Liver (tissue), 9 donors: ENCODE data around the gene IGFALS. TPM values are rescaled to one million over a fixed set of nuclear protein-coding genes. Genes with fewer than 3 reads are reported as not detected.

ENCODE experiments used
- DNase-seq: peaks from one replicate; pipeline ENCODE4 v3.0.0-alpha.2; 2017; ENCODE audit warnings: low spot score
- H3K27ac ChIP-seq, 2 donors: one replicate each; pipeline ENCODE4 v1.7.0; 2013; ENCODE audit warnings: inconsistent platforms in 2 of 2, low read length in 2 of 2, control low read depth in 1 of 2, low read depth in 1 of 2, mild to moderate bottlenecking in 1 of 2
- H3K27me3 ChIP-seq, 4 donors: one replicate each; pipeline versions ENCODE4 v1.6.1 to v1.7.0; 2013; ENCODE audit warnings: low read length in 3 of 4, inconsistent platforms in 1 of 4, mild to moderate bottlenecking in 1 of 4, moderate library complexity in 1 of 4; ENCODE audit not compliant: control insufficient read depth in 4 of 4, insufficient read depth in 4 of 4
- H3K36me3 ChIP-seq, 4 donors: one replicate each; pipeline versions ENCODE4 v1.6.1 to v1.7.0; 2013; ENCODE audit warnings: low read length in 3 of 4, mild to moderate bottlenecking in 3 of 4, low read depth in 1 of 4, moderate library complexity in 1 of 4; ENCODE audit not compliant: control insufficient read depth in 4 of 4, insufficient read depth in 3 of 4
- H3K4me1 ChIP-seq, 4 donors: one replicate each; pipeline versions ENCODE4 v1.6.1 to v1.7.0; 2013; ENCODE audit warnings: low read length in 3 of 4, mild to moderate bottlenecking in 3 of 4, moderate library complexity in 1 of 4; ENCODE audit not compliant: control insufficient read depth in 4 of 4, insufficient read depth in 4 of 4
- H3K4me3 ChIP-seq, 3 donors: one replicate each; pipeline versions ENCODE4 v1.6.1 to v1.7.0; 2013; ENCODE audit warnings: low read length in 3 of 3, control low read depth in 1 of 3, low read depth in 1 of 3, mild to moderate bottlenecking in 1 of 3
- H3K9ac ChIP-seq, 2 donors: one replicate each; pipeline ENCODE4 v1.7.0; 2013; ENCODE audit warnings: low read length in 2 of 2, mild to moderate bottlenecking in 2 of 2, moderate library complexity in 2 of 2, control low read depth in 1 of 2, low read depth in 1 of 2
- H3K9me3 ChIP-seq, 4 donors: one replicate each; pipeline versions ENCODE4 v1.6.1 to v1.7.0; 2013; ENCODE audit warnings: low read length in 3 of 4; ENCODE audit not compliant: control insufficient read depth in 4 of 4
- FOXA2 ChIP-seq: IDR thresholded peaks from 2 replicates; pipeline ENCODE4 v1.6.1; 2016; ENCODE audit warnings: antibody characterized with exemption
- GABPA ChIP-seq, 2 donors: IDR thresholded peaks in 1 of 2; conservative IDR thresholded peaks in 1 of 2; 2 replicates each; pipeline ENCODE4 v1.6.1; 2016; ENCODE audit warnings: antibody characterized with exemption in 2 of 2, mild to moderate bottlenecking in 1 of 2, moderate library complexity in 1 of 2
- HNF4A ChIP-seq, 2 donors: conservative IDR thresholded peaks; 2 replicates each; pipeline ENCODE4 v1.6.1; 2016; ENCODE audit warnings: antibody characterized with exemption in 2 of 2, mild to moderate bottlenecking in 2 of 2
- JUND ChIP-seq, 2 donors: IDR thresholded peaks; 2 replicates each; pipeline ENCODE4 v1.6.1; 2016; ENCODE audit warnings: antibody characterized with exemption in 2 of 2
- NR2F2 ChIP-seq: IDR thresholded peaks from 2 replicates; pipeline ENCODE4 v1.6.1; 2016; ENCODE audit warnings: antibody characterized with exemption
- RXRA ChIP-seq, 2 donors: IDR thresholded peaks; 2 replicates each; pipeline ENCODE4 v1.6.1; 2017 to 2018; ENCODE audit warnings: antibody characterized with exemption in 2 of 2, mild to moderate bottlenecking in 1 of 2
- SP1 ChIP-seq: IDR thresholded peaks from 2 replicates; pipeline ENCODE4 v1.6.1; 2018; ENCODE audit warnings: antibody characterized with exemption, mild to moderate bottlenecking
- TAF1 ChIP-seq: conservative IDR thresholded peaks from 2 replicates; pipeline ENCODE4 v1.6.1; 2016; ENCODE audit warnings: antibody characterized with exemption, mild to moderate bottlenecking
- WGBS: extraction: QIAGEN DNeasy Blood & Tissue Kit; methylation state at CpG from one replicate; pipeline ENCODE4 v1.1.7; 2013; 5-methylcytosine and 5-hydroxymethylcytosine counted together
- polyA plus RNA-seq, 2 donors: library from polyadenylated mRNA; stranded (reverse) in 1 of 2; unstranded in 1 of 2; fragments of 200-250 nt in 1 of 2; fragments of >200 nt in 1 of 2; fragmentation: Nextera tagmentation in 1 of 2; extraction: Ambion mirVana in 1 of 2; gene quantifications; one replicate each; pipeline versions ENCODE4 v1.2.1 to v1.2.3, GENCODE V29; 2013 to 2015
- total RNA-seq, 2 donors: library from RNA; depleted of rRNA; stranded (reverse); fragments of >200 nt; gene quantifications; one replicate each; pipeline ENCODE4 v1.2.3, GENCODE V29; 2014
- TF ChIP-seq, protein P1 (sequence below): IDR thresholded peaks from 2 replicates; pipeline ENCODE4 v1.6.1; 2016; ENCODE audit warnings: antibody characterized with exemption
- TF ChIP-seq, protein P2 (sequence below): IDR thresholded peaks from 2 replicates; pipeline ENCODE4 v1.6.1; 2016; ENCODE audit warnings: antibody characterized with exemption
- TF ChIP-seq, protein P3 (sequence below): IDR thresholded peaks from 2 replicates; pipeline ENCODE4 v1.6.1; 2016; ENCODE audit warnings: antibody characterized with exemption, mild to moderate bottlenecking
- donor health status: healthy.
- donor health status: healthy.
- donor health status: healthy.
- donor health status: healthy.
- donor health status: healthy.

The IGFALS gene
- total and polyA plus RNA-seq, 4 donors = 19.8 to 161 (median 68.4) TPM

DNA sequence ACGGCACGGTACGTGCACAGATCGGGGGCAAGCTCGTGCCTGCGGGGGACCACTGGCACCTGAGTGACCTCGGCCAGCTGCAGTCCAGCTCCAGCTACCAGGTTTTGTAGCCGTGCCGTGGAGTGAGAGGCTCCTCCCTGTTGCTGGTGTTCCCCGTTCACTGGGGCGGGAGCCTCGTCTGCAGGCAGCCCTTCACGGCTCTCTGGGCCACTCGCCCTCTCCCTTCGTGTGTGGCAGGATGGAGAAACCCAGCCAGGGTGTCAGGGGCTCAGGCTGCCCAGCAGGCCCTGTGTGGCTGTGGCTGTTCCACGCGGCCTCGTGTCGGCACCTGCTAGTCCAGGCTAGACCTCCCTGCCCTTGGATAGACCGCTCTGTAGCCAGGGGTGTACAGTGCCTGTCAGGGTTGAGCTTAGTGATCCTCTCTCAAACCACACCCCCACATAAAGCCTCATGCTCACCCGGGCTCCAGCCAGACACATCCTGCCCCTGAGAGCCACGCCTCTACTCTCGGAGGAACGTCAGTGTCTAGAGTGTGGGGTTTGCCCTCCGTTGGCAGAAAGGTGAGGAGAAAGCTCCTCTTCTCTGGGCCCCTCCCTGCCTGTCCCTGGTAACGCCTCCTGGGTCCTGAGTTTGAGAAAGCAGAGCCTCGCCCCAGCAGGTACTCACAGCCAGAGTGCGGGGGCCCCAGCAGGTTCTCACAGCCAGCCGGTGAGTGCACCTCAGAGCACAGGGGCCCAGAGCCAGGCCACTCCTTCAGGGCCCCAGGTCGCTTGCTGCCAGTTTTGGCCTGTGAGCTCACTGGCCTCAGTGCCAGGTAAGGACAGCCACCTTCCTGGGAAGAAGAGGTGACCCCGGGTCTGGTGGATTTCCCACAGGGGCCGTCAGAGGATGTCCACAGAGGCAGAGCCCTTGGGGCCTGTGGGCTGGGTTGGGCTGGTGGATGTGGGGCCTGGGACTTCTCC is 49.8 kb downstream of the IGFALS start:
- Histone ChIP-seq H3K4me3 (no peak overlapping the region), H3K9ac (no peak overlapping the region), H3K27ac (no peak overlapping the region), H3K9me3 (no peaks in the 10 kb centered on the region), H3K36me3 (peaks cover 4 to 55% (median 17%) of the 10 kb centered on the region in 4 donors), H3K4me1 (no peaks in the 10 kb centered on the region), H3K27me3 (no peaks in the 10 kb centered on the region)
- TF ChIP-seq JUND (IDR thresholded peaks at IDR 0.05) (no peak), FOXA2 (no peak), NR2F2 (no peak)
- TF ChIP-seq, protein P1, sequence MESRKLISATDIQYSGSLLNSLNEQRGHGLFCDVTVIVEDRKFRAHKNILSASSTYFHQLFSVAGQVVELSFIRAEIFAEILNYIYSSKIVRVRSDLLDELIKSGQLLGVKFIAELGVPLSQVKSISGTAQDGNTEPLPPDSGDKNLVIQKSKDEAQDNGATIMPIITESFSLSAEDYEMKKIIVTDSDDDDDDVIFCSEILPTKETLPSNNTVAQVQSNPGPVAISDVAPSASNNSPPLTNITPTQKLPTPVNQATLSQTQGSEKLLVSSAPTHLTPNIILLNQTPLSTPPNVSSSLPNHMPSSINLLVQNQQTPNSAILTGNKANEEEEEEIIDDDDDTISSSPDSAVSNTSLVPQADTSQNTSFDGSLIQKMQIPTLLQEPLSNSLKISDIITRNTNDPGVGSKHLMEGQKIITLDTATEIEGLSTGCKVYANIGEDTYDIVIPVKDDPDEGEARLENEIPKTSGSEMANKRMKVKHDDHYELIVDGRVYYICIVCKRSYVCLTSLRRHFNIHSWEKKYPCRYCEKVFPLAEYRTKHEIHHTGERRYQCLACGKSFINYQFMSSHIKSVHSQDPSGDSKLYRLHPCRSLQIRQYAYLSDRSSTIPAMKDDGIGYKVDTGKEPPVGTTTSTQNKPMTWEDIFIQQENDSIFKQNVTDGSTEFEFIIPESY = no peak
- DNase-seq = no peak
- 94% methylated on average over 32 of the region's 32 CpGs for WGBS

DNA sequence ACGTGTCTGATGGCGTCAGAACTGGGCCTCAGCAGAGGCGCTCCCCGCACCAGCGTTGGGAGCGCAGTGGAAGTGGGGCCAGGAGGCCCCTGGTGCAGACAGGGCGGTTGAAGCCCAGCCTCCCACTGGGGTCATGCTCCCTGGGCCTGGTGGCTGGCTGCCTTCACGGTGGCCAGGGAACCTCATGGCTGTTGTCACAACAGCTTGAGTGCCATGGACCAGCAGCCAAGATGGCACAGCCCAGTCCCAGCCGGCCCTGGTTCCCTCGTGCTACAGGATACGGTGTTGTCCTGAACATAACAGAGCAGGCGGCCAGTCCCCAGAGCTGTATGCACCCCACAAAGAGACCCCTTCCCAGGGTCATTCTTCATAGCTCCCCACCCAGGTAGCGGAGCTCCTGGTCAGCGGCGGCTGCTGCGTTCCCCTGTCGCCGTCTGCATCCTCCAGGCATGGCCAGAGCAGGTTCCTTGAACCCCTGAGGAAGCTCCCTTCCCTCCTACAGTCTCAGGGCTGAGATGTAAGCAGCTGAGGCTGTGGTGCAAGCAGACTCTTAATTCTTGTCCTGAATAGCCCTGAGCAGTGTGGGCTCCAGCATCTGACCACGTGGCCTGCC is 51.8 kb downstream of the IGFALS start:
- Histone ChIP-seq H3K27ac (no peak overlapping the region), H3K4me1 (no peaks in the 10 kb centered on the region), H3K36me3 (peaks cover 4 to 39% (median 7%) of the 10 kb centered on the region in 4 donors), H3K4me3 (no peak overlapping the region), H3K27me3 (no peaks in the 10 kb centered on the region), H3K9ac (no peak overlapping the region), H3K9me3 (no peaks in the 10 kb centered on the region)
- no peak for TF ChIP-seq TAF1
- no peak for TF ChIP-seq GABPA (IDR thresholded peaks at IDR 0.05 in 1 of 2, conservative IDR thresholded peaks at IDR 0.05 in 1 of 2)
- TF ChIP-seq SP1 = no peak
- TF ChIP-seq, protein P2, sequence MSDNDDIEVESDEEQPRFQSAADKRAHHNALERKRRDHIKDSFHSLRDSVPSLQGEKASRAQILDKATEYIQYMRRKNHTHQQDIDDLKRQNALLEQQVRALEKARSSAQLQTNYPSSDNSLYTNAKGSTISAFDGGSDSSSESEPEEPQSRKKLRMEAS = no peak
- TF ChIP-seq, protein P3, sequence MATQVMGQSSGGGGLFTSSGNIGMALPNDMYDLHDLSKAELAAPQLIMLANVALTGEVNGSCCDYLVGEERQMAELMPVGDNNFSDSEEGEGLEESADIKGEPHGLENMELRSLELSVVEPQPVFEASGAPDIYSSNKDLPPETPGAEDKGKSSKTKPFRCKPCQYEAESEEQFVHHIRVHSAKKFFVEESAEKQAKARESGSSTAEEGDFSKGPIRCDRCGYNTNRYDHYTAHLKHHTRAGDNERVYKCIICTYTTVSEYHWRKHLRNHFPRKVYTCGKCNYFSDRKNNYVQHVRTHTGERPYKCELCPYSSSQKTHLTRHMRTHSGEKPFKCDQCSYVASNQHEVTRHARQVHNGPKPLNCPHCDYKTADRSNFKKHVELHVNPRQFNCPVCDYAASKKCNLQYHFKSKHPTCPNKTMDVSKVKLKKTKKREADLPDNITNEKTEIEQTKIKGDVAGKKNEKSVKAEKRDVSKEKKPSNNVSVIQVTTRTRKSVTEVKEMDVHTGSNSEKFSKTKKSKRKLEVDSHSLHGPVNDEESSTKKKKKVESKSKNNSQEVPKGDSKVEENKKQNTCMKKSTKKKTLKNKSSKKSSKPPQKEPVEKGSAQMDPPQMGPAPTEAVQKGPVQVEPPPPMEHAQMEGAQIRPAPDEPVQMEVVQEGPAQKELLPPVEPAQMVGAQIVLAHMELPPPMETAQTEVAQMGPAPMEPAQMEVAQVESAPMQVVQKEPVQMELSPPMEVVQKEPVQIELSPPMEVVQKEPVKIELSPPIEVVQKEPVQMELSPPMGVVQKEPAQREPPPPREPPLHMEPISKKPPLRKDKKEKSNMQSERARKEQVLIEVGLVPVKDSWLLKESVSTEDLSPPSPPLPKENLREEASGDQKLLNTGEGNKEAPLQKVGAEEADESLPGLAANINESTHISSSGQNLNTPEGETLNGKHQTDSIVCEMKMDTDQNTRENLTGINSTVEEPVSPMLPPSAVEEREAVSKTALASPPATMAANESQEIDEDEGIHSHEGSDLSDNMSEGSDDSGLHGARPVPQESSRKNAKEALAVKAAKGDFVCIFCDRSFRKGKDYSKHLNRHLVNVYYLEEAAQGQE = no peak
- TF ChIP-seq, protein P1 = no peak
- no peak for TF ChIP-seq RXRA (IDR thresholded peaks at IDR 0.05)
- no peak for TF ChIP-seq HNF4A (conservative IDR thresholded peaks at IDR 0.05)
- no peak for TF ChIP-seq JUND (IDR thresholded peaks at IDR 0.05)
- WGBS = 97% methylated on average over 19 of the region's 19 CpGs
- DNase-seq = no peak
